ENCODE results near the gene IL16. TPM values are rescaled to one million over a fixed set of nuclear protein-coding genes. Genes with fewer than 3 reads are reported as not detected.

Gene IL16
- total RNA-seq, 1 experiment from 2014 or later: 1.8 TPM

GRCh38 chr15:81182031-81182755 lies 14.5 kb upstream of the IL16 start:
- Histone ChIP-seq H3K4me1 (ENCODE audit: insufficient read depth, low read length, poor library complexity, severe bottlenecking) (no peaks in the 10 kb centered on the region), H3K27ac (ENCODE audit: low read depth, low read length, poor library complexity, severe bottlenecking) (no peak overlapping the region), H3K27me3 (replicated peaks; ENCODE audit: insufficient read depth, low read depth, low read length, poor library complexity) (peaks cover 5% of the 10 kb centered on the region), H3K4me3 (ENCODE audit: low read depth, low read length, poor library complexity, severe bottlenecking) (no peak overlapping the region), H3K36me3 (ENCODE audit: insufficient read depth, low read length, poor library complexity, severe bottlenecking) (no peaks in the 10 kb centered on the region), H3K9me3 (ENCODE audit: low read depth, low read length, poor library complexity, severe bottlenecking) (no peaks in the 10 kb centered on the region)
- DNase-seq (ENCODE audit: low spot score): no peak
- ChIA-PET CTCF (no interaction called here), POLR2A (ENCODE audit: low non-redundant PET) (no interaction called here)
- no TSS peak for BruUV-seq (replicated peaks)
- no peak for TF ChIP-seq EZH2 (IDR thresholded peaks at IDR 0.05; ENCODE audit: borderline replicate concordance, low read depth, low read length, poor library complexity, severe bottlenecking)
- TF ChIP-seq CTCF (conservative IDR thresholded peaks at IDR 0.05; ENCODE audit: low read depth, low read length): no peak
- intact Hi-C loops (cut with micrococcal nuclease; ENCODE audit: unreplicated experiment): no loop called here

- H3K4me3 ChIP-seq (ENCODE audit: low read depth, low read length, poor library complexity, severe bottlenecking): no peak overlapping the region
- ChIA-PET POLR2A (ENCODE audit: low non-redundant PET) (no interaction called here), CTCF (no interaction called here)
- intact Hi-C loops (cut with micrococcal nuclease; ENCODE audit: unreplicated experiment): no loop called here
- no peaks in the 10 kb centered on the region for H3K4me1 ChIP-seq (ENCODE audit: insufficient read depth, low read length, poor library complexity, severe bottlenecking)
- DNase-seq (ENCODE audit: low spot score): no peak
- no TSS peak for BruUV-seq (replicated peaks)
- no peak overlapping the region for H3K27ac ChIP-seq (ENCODE audit: low read depth, low read length, poor library complexity, severe bottlenecking)
- no peaks in the 10 kb centered on the region for H3K9me3 ChIP-seq (ENCODE audit: low read depth, low read length, poor library complexity, severe bottlenecking)
- H3K36me3 ChIP-seq (ENCODE audit: insufficient read depth, low read length, poor library complexity, severe bottlenecking): no peaks in the 10 kb centered on the region
- TF ChIP-seq CTCF (conservative IDR thresholded peaks at IDR 0.05; ENCODE audit: low read depth, low read length): no peak
- no peak for TF ChIP-seq EZH2 (IDR thresholded peaks at IDR 0.05; ENCODE audit: borderline replicate concordance, low read depth, low read length, poor library complexity, severe bottlenecking)
- H3K27me3 ChIP-seq (replicated peaks; ENCODE audit: insufficient read depth, low read depth, low read length, poor library complexity): peaks cover 5% of the 10 kb centered on the region
Observed at GRCh38 chr15:81182756-81183438, 13.8 kb upstream of the IL16 start.

- Histone ChIP-seq H3K4me3 (ENCODE audit: low read depth, low read length, poor library complexity, severe bottlenecking) (no peak overlapping the region), H3K27me3 (replicated peaks; ENCODE audit: insufficient read depth, low read depth, low read length, poor library complexity) (peaks cover 5% of the 10 kb centered on the region), H3K9me3 (ENCODE audit: low read depth, low read length, poor library complexity, severe bottlenecking) (no peaks in the 10 kb centered on the region), H3K27ac (ENCODE audit: low read depth, low read length, poor library complexity, severe bottlenecking) (no peak overlapping the region), H3K36me3 (ENCODE audit: insufficient read depth, low read length, poor library complexity, severe bottlenecking) (no peaks in the 10 kb centered on the region), H3K4me1 (ENCODE audit: insufficient read depth, low read length, poor library complexity, severe bottlenecking) (no peaks in the 10 kb centered on the region)
- BruUV-seq (replicated peaks): no TSS peak
- no peak for DNase-seq (ENCODE audit: low spot score)
- no peak for TF ChIP-seq EZH2 (IDR thresholded peaks at IDR 0.05; ENCODE audit: borderline replicate concordance, low read depth, low read length, poor library complexity, severe bottlenecking)
- TF ChIP-seq CTCF (conservative IDR thresholded peaks at IDR 0.05; ENCODE audit: low read depth, low read length): no peak
- CTCF ChIA-PET: no interaction called here
- POLR2A ChIA-PET (ENCODE audit: low non-redundant PET): no interaction called here
- intact Hi-C loops (cut with micrococcal nuclease; ENCODE audit: unreplicated experiment): no loop called here
Observed at GRCh38 chr15:81183439-81183775, 13.3 kb upstream of the IL16 start.
